Ishikawa (cell line): ENCODE data around the gene IGFBP2.

Experiments used
- CEBPB ChIP-seq: IDR thresholded peaks from 2 replicates; pipeline ENCODE4 v1.6.1; 2012
- CREB1 ChIP-seq: IDR thresholded peaks from 2 replicates; pipeline ENCODE4 v1.6.1; 2012; ENCODE audit warnings: low read depth
- EP300 ChIP-seq: IDR thresholded peaks from 2 replicates; pipeline ENCODE4 v1.6.1; 2012; ENCODE audit warnings: borderline replicate concordance
- FOXM1 ChIP-seq: IDR thresholded peaks from 2 replicates; pipeline ENCODE4 v1.6.1; 2012; ENCODE audit warnings: low read depth, borderline replicate concordance
- MAX ChIP-seq: IDR thresholded peaks from 2 replicates; pipeline ENCODE4 v1.6.1; 2012
- TAF1 ChIP-seq: IDR thresholded peaks from 2 replicates; pipeline ENCODE4 v1.6.1; 2012; ENCODE audit warnings: low read depth, mild to moderate bottlenecking

GRCh38 chr2:216619411-216620393, 13.5 kb upstream of the IGFBP2 start:
- TF ChIP-seq MAX (no peak), TAF1 (no peak), FOXM1 (no peak), EP300 (no peak), CEBPB (no peak), CREB1 (no peak)
